ENCODE measurements around the gene COASY. TPM values are rescaled to one million over a fixed set of nuclear protein-coding genes. Genes with fewer than 3 reads are reported as not detected.

COASY gene
- total RNA-seq = 18.5 and 39.4 TPM in 2 replicates

DNA sequence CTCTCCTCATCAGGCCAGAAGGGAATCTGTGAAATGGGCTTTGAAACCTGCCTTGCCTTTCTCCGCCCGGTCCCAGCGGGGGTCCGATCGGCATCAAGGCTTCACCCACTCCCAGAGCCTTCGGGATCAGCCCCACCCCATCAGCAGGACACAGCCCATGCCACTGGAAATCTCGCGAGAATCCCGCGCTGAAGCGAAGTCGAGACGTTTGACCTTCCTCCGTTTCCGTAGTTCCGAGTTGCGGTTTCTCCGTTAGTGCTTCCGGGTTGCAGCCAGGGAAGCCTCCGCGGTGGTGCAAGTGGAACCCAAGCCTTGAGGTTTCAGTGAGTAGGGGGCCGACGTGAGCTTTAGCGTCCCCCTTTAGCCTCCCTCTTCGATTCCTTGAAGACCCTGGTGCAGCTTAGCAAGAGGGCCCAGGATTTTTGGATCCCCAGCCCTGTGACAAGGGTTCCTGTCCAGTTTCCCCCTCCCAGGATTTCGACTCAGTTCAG is at the start of gene COASY:
Gene COASY (plus strand): TSS at position 252 of the 491 bp plus-strand sequence. CDS start 475 bp downstream, outside the sequence.

GRCh38 chr17:42536048-42536371 is 25.9 kb upstream of the COASY start, which contains the start of gene NAGLU:
Gene NAGLU (plus strand): TSS chr17:42536241. CDS start chr17:42536273, 32 bp downstream.

DNA sequence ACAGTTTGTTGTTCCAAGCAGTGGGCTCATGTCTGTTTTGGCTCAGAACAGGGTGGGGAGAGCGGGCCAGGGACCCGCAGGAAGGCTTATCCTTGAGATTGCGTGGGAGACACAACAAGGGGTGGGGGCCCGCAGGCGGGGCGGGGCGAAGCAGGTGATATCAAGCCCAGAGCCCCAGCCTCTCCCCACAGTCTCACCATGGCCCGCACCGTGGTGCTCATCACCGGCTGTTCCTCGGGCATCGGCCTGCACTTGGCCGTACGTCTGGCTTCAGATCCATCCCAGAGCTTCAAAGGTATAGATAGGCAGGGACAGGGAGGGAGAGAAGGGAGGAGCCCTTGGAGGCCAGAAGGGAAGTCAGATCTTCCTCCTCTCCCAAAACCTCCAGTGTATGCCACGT is 9.2 kb upstream of the COASY start, which contains the start of gene HSD17B1:
Gene HSD17B1 (plus strand): TSS at position 188 of the 400 bp plus-strand sequence. CDS start 11 bp downstream, at position 199.

GRCh38 chr17:42566883-42567573 is 5.1 kb downstream of the COASY start, which contains the start of gene MLX:
Gene MLX (plus strand): TSS chr17:42567100. CDS start chr17:42567125, 25 bp downstream.

GRCh38 chr17:42577532-42578281 is 15.8 kb downstream of the COASY start, which contains the start of gene PSMC3IP:
Gene PSMC3IP (minus strand): TSS chr17:42577729. CDS start chr17:42577686, 43 bp downstream.

GRCh38 chr17:42609182-42609813 is 47.4 kb downstream of the COASY start, which contains the start of the genes RETREG3 and TUBG1:
Gene RETREG3 (minus strand): TSS chr17:42609374. CDS start chr17:42609324, 50 bp downstream.
Gene TUBG1 (plus strand): TSS chr17:42609683. CDS start chr17:42609738, 55 bp downstream.

Other genes starting within 250 kb of the COASY start
- gene STAT3, start 173.7 kb upstream of the COASY start, total RNA-seq = 59.5 and 169 TPM in 2 replicates
- 97.4 and 146 TPM in 2 replicates for gene CAVIN1, start 138.9 kb upstream of the COASY start, total RNA-seq
- 24.9 and 59.1 TPM in 2 replicates for gene ATP6V0A1, start 103.3 kb upstream of the COASY start, total RNA-seq
- gene NAGLU, start 25.9 kb upstream of the COASY start, total RNA-seq = 11.6 and 13.5 TPM in 2 replicates
- 2.7 and 3.4 TPM in 2 replicates for gene HSD17B1, start 9.2 kb upstream of the COASY start, total RNA-seq
- 34.9 and 38.1 TPM in 2 replicates for gene MLX, start 5.0 kb downstream of the COASY start, total RNA-seq
- 1.4 and 1.9 TPM in 2 replicates for gene PSMC3IP, start 15.6 kb downstream of the COASY start, total RNA-seq
- gene RETREG3, start 47.2 kb downstream of the COASY start, total RNA-seq = 77.7 and 78.3 TPM in 2 replicates
- gene TUBG1, start 47.5 kb downstream of the COASY start, total RNA-seq = 11.3 and 27.1 TPM in 2 replicates
- gene TUBG2, start 97.1 kb downstream of the COASY start, total RNA-seq = 3.4 and 5.3 TPM in 2 replicates
- gene PLEKHH3, start 114.8 kb downstream of the COASY start, total RNA-seq = 16.4 and 31.0 TPM in 2 replicates
- under 0.01 and 0.21 TPM in 2 replicates for gene CCR10, start 119.7 kb downstream of the COASY start, total RNA-seq
- under 0.01 and 0.71 TPM in 2 replicates for gene CNTNAP1, start 120.4 kb downstream of the COASY start, total RNA-seq
- gene EZH1, start 182.9 kb downstream of the COASY start, total RNA-seq = 13.0 and 17.4 TPM in 2 replicates
- not detected in 2 replicates for gene RAMP2, start 199.1 kb downstream of the COASY start, total RNA-seq
- 52.1 and 66.3 TPM in 2 replicates for gene VPS25, start 211.3 kb downstream of the COASY start, total RNA-seq
- under 0.01 and 0.57 TPM in 2 replicates for gene WNK4, start 218.5 kb downstream of the COASY start, total RNA-seq
- 32.1 and 41.7 TPM in 2 replicates for gene COA3, start 236.6 kb downstream of the COASY start, total RNA-seq
- not detected in 2 replicates for gene CNTD1, start 236.7 kb downstream of the COASY start, total RNA-seq

Measured in nasal cavity respiratory epithelium epithelial cell of viscerocranial mucosa (primary cell).